SK-N-SH (cell line): ENCODE data around the gene SLC24A3. TPM values are rescaled to one million over a fixed set of nuclear protein-coding genes. Genes with fewer than 3 reads are reported as not detected.

Experiments
- CTCF ChIA-PET: fragments of 300-600, 350-600 bp; formaldehyde crosslinking; extraction: SDS; loops from one replicate; lab custom pipeline; 2021; lab: Yijun Ruan, JAX
- POLR2A ChIA-PET: fragments of 350-600 bp; sonication (Branson Sonifier 250); formaldehyde crosslinking; extraction: SDS; loops from one replicate; lab custom pipeline; 2020; ENCODE audit warnings: antibody characterized with exemption, inconsistent platforms; lab: Yijun Ruan, JAX
- DNase-seq: peaks from one replicate; pipeline ENCODE4 v3.0.0; 2012
- H2AFZ ChIP-seq: fragments of 200-600 bp; sonication (generic); 2 replicates; pipeline ENCODE4 v1.8.1; 2016; ENCODE audit warnings: antibody characterized with exemption, mild to moderate bottlenecking, low read depth
- H3F3A ChIP-seq: fragments of 200-600 bp; sonication (generic); replicated peaks from 2 replicates; pipeline ENCODE3; 2016; ENCODE audit warnings: antibody characterized with exemption, mild to moderate bottlenecking; ENCODE audit not compliant: insufficient read depth
- H3K27ac ChIP-seq, 2 experiments: fragments of 200-500 bp in 1 of 2; fragments of 200-600 bp in 1 of 2; sonication (Bioruptor generic) in 1 of 2; sonication (generic), shearing (Covaris generic) in 1 of 2; 2 replicates each; pipeline versions ENCODE4 v1.5.1 to v1.6.1; 2014 to 2016; ENCODE audit warnings: low read depth in 2 of 2, inconsistent platforms in 1 of 2, low read length in 1 of 2, mild to moderate bottlenecking in 1 of 2, mixed read lengths in 1 of 2
- H3K27me3 ChIP-seq: fragments of 200-600 bp; sonication (generic), shearing (Covaris generic); 2 replicates; pipeline ENCODE4 v1.6.1; 2016; ENCODE audit warnings: mixed run types; ENCODE audit not compliant: insufficient read depth
- H3K36me3 ChIP-seq, 2 experiments: fragments of 200-500 bp in 1 of 2; fragments of 200-600 bp in 1 of 2; sonication (Bioruptor generic) in 1 of 2; sonication (generic) in 1 of 2; replicated peaks in 1 of 2; 2 replicates each; pipeline versions ENCODE3 to v1.5.1; 2014 to 2016; ENCODE audit warnings: low read length in 1 of 2, mild to moderate bottlenecking in 1 of 2; ENCODE audit not compliant: insufficient read depth in 2 of 2, control insufficient read depth in 1 of 2
- H3K4me1 ChIP-seq, 2 experiments: fragments of 200-500 bp in 1 of 2; fragments of 200-600 bp in 1 of 2; sonication (Bioruptor generic) in 1 of 2; sonication (generic), shearing (Covaris generic) in 1 of 2; 2 replicates each; pipeline versions ENCODE4 v1.5.1 to v1.6.1; 2014 to 2016; ENCODE audit warnings: low read depth in 1 of 2, low read length in 1 of 2, mixed run types in 1 of 2; ENCODE audit not compliant: insufficient read depth in 2 of 2, control insufficient read depth in 1 of 2
- H3K4me2 ChIP-seq: fragments of 200-600 bp; sonication (generic), shearing (Covaris generic); 2 replicates; pipeline ENCODE4 v1.6.1; 2017; ENCODE audit warnings: mixed run types
- H3K4me3 ChIP-seq, 2 experiments: fragments of 200-500 bp in 1 of 2; fragments of 200-600 bp in 1 of 2; sonication (Bioruptor generic) in 1 of 2; sonication (generic), shearing (Covaris generic) in 1 of 2; 2 replicates each; pipeline versions ENCODE4 v1.5.1 to v1.8.1; 2014 to 2016; ENCODE audit warnings: low read depth in 2 of 2, inconsistent platforms in 1 of 2, low read length in 1 of 2, mild to moderate bottlenecking in 1 of 2, mixed read lengths in 1 of 2, moderate library complexity in 1 of 2
- H3K79me2 ChIP-seq: fragments of 200-600 bp; sonication (generic); 2 replicates; pipeline ENCODE4 v1.8.1; 2017; ENCODE audit warnings: mild to moderate bottlenecking; ENCODE audit not compliant: insufficient read depth
- H3K9ac ChIP-seq: fragments of 200-600 bp; sonication (generic); 2 replicates; pipeline ENCODE4 v1.6.1; 2017; ENCODE audit warnings: mixed run types
- H3K9me2 ChIP-seq: fragments of 200-600 bp; sonication (generic); 2 replicates; pipeline ENCODE4 v1.6.1; 2017; ENCODE audit warnings: mixed run types
- H3K9me3 ChIP-seq: fragments of 200-600 bp; sonication (generic); 2 replicates; pipeline ENCODE4 v1.6.1; 2017; ENCODE audit warnings: mixed run types, mild to moderate bottlenecking, moderate library complexity
- H4K20me1 ChIP-seq: fragments of 200-600 bp; sonication (generic); 2 replicates; pipeline ENCODE4 v1.6.1; 2017; ENCODE audit warnings: mild to moderate bottlenecking, mixed run types; ENCODE audit not compliant: insufficient read depth
- ELF1 ChIP-seq: IDR thresholded peaks from 2 replicates; pipeline ENCODE4 v1.4.0; 2012
- EP300 ChIP-seq, 2 experiments: IDR thresholded peaks; 2 replicates each; pipeline versions ENCODE4 v1.4.0 to v1.6.1; 2012; ENCODE audit warnings: borderline replicate concordance in 1 of 2, low read depth in 1 of 2, low read length in 1 of 2
- EZH2phosphoT487 ChIP-seq: fragments of 200-600 bp; sonication (generic); IDR thresholded peaks from 2 replicates; pipeline ENCODE4 v1.6.1; 2017; ENCODE audit warnings: low read depth, mixed run types, mild to moderate bottlenecking, antibody characterized with exemption, moderate library complexity, borderline replicate concordance
- FOSL2 ChIP-seq: IDR thresholded peaks from 2 replicates; pipeline ENCODE4 v1.4.0; 2012; ENCODE audit warnings: low read depth, mild to moderate bottlenecking, moderate library complexity, borderline replicate concordance
- GABPA ChIP-seq: IDR thresholded peaks from 2 replicates; pipeline ENCODE4 v1.4.0; 2012; ENCODE audit warnings: low read depth, mild to moderate bottlenecking
- JUND ChIP-seq: IDR thresholded peaks from 2 replicates; pipeline ENCODE4 v1.4.0; 2012
- MXI1 ChIP-seq: IDR thresholded peaks from 2 replicates; pipeline ENCODE4 v1.6.1; 2012; ENCODE audit warnings: mild to moderate bottlenecking, low read depth, low read length, improper control_type of control experiment
- PBX3 ChIP-seq: IDR thresholded peaks from 2 replicates; pipeline ENCODE4; 2012
- RAD21 ChIP-seq: IDR thresholded peaks from 2 replicates; pipeline ENCODE4 v1.6.1; 2012; ENCODE audit warnings: mild to moderate bottlenecking, low read length
- SIN3A ChIP-seq: IDR thresholded peaks from 2 replicates; pipeline ENCODE4 v1.6.1; 2012; ENCODE audit warnings: low read depth, mild to moderate bottlenecking, low read length, moderate library complexity, borderline replicate concordance
- SMC3 ChIP-seq: IDR thresholded peaks from 2 replicates; pipeline ENCODE4 v1.6.1; 2012; ENCODE audit warnings: low read depth, low read length, improper control_type of control experiment
- TAF1 ChIP-seq: IDR thresholded peaks from 2 replicates; pipeline ENCODE4 v1.6.1; 2012; ENCODE audit warnings: low read depth, mild to moderate bottlenecking, low read length, moderate library complexity, borderline replicate concordance
- TEAD4 ChIP-seq: IDR thresholded peaks from 2 replicates; pipeline ENCODE4 v1.4.0; 2012; ENCODE audit warnings: mild to moderate bottlenecking, borderline replicate concordance; ENCODE audit not compliant: insufficient read depth
- USF1 ChIP-seq: IDR thresholded peaks from 2 replicates; pipeline ENCODE4 v1.4.0; 2012; ENCODE audit warnings: low read depth, borderline replicate concordance
- YY1 ChIP-seq: IDR thresholded peaks from 2 replicates; pipeline ENCODE4 v1.4.0; 2012; ENCODE audit warnings: low read depth, mild to moderate bottlenecking
- WGBS: methylation state at CpG from one replicate; pipeline ENCODE4 v1.1.6; 2017; ENCODE audit warnings: low lambda C conversion rate; 5-methylcytosine and 5-hydroxymethylcytosine counted together
- polyA plus RNA-seq, 3 experiments: library from polyadenylated mRNA; depleted of rRNA; stranded (reverse); fragments of >200 nt; gene quantifications; 2 replicates each; pipeline ENCODE4 v1.2.3, GENCODE V29; 2012
- TF ChIP-seq, protein P1 (sequence below): IDR thresholded peaks from 2 replicates; pipeline ENCODE4 v1.4.0; 2012; ENCODE audit warnings: low read depth, borderline replicate concordance
- TF ChIP-seq, protein P2 (sequence below): fragments of 200-600 bp; sonication (generic); IDR thresholded peaks from 2 replicates; pipeline ENCODE4 v1.6.1; 2017; ENCODE audit warnings: antibody characterized with exemption, mild to moderate bottlenecking, moderate library complexity

The SLC24A3 gene
- polyA plus RNA-seq, 1 of the 3 experiments (the other 2 are of a cell fraction): not detected

DNA sequence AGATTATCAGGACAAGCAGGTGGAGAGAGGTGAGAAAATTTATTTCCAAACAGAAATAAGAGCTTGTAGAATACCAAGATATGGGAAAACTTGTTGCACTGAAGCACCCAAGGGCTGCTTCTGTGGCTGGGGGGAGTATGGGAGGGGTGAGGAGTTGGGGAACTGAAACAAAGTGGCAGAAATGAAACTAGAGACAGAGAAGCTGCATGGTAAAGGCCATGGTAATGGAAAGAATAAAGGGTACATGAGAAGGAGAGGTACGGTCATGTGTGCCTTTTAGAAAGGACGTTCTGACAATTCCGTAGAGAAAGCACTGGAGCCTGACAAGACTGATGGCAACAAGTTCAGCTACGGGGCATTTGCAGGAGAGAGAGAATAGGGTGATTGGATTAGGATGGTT is 494.0 kb downstream of the SLC24A3 start:
- no peak overlapping the region for H3K9ac ChIP-seq
- WGBS: 26% methylated on average over 4 of the region's 4 CpGs
- H3K36me3 ChIP-seq: no peaks in the 10 kb centered on the region
- no peak for DNase-seq
- no peak overlapping the region for H3K4me2 ChIP-seq
- no peak for TF ChIP-seq PBX3
- TF ChIP-seq GABPA: no peak
- TF ChIP-seq RAD21: no peak
- TF ChIP-seq TAF1: no peak
- TF ChIP-seq, protein P1, sequence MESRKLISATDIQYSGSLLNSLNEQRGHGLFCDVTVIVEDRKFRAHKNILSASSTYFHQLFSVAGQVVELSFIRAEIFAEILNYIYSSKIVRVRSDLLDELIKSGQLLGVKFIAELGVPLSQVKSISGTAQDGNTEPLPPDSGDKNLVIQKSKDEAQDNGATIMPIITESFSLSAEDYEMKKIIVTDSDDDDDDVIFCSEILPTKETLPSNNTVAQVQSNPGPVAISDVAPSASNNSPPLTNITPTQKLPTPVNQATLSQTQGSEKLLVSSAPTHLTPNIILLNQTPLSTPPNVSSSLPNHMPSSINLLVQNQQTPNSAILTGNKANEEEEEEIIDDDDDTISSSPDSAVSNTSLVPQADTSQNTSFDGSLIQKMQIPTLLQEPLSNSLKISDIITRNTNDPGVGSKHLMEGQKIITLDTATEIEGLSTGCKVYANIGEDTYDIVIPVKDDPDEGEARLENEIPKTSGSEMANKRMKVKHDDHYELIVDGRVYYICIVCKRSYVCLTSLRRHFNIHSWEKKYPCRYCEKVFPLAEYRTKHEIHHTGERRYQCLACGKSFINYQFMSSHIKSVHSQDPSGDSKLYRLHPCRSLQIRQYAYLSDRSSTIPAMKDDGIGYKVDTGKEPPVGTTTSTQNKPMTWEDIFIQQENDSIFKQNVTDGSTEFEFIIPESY: no peak
- no peak for TF ChIP-seq ELF1
- no peak for TF ChIP-seq MXI1
- TF ChIP-seq, protein P2, sequence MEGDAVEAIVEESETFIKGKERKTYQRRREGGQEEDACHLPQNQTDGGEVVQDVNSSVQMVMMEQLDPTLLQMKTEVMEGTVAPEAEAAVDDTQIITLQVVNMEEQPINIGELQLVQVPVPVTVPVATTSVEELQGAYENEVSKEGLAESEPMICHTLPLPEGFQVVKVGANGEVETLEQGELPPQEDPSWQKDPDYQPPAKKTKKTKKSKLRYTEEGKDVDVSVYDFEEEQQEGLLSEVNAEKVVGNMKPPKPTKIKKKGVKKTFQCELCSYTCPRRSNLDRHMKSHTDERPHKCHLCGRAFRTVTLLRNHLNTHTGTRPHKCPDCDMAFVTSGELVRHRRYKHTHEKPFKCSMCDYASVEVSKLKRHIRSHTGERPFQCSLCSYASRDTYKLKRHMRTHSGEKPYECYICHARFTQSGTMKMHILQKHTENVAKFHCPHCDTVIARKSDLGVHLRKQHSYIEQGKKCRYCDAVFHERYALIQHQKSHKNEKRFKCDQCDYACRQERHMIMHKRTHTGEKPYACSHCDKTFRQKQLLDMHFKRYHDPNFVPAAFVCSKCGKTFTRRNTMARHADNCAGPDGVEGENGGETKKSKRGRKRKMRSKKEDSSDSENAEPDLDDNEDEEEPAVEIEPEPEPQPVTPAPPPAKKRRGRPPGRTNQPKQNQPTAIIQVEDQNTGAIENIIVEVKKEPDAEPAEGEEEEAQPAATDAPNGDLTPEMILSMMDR: no peak
- no peaks in the 10 kb centered on the region for H3K79me2 ChIP-seq
- H3K27me3 ChIP-seq: peaks cover 31% of the 10 kb centered on the region
- ChIA-PET CTCF (interaction anchor here (0.8 to 2.4 kb wide), 4 partner anchors 14 to 288 kb away, joined by 3 to 12 read pairs (median 4); no protein-coding TSS in a partner anchor), POLR2A (no interaction called here)
- no peaks in the 10 kb centered on the region for H3K9me3 ChIP-seq
- no peak overlapping the region for H3K27ac ChIP-seq
- no peaks in the 10 kb centered on the region for H3F3A ChIP-seq
- no peak overlapping the region for H3K4me3 ChIP-seq
- H3K4me1 ChIP-seq: no peaks in the 10 kb centered on the region
- H4K20me1 ChIP-seq: no peaks in the 10 kb centered on the region
- no peaks in the 10 kb centered on the region for H3K9me2 ChIP-seq
- no peak overlapping the region for H2AFZ ChIP-seq

DNA sequence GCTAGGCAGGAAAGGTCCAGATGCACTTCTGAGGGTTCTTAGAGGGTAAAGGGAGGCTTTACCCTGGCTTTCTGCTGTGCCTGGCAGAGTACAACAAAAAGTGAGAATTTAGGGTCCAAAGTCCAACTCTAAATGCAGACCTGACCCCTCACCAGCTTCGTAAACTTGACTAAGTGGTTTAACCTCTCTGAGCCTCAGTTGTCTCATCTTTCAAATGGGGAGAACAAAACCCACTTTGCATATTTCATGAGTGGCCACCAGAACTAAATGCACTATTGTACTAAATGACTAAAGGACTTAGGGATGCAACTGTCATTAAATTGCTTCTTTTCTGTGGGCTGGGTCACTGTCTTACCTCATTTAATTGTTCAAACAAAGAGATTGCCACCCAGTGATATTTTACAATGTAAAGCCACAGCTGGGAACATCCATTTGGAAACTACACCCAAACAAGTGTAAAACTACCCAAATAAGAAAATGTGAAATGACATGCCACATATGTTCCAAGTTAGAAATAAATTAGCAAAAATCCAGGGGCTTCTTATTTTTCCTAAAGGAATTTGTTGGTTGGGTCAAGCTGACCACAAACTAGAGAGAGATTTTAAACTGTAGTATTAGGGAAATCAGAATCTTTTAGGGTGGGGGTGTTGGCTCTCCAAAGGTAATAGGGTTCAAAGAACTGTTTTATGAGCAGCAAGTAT is 497.3 kb downstream of the SLC24A3 start:
- Histone ChIP-seq H3K9ac (no peak overlapping the region), H3K27me3 (peaks cover 31% of the 10 kb centered on the region), H3K4me3 (no peak overlapping the region), H3K9me2 (no peaks in the 10 kb centered on the region), H3K79me2 (no peaks in the 10 kb centered on the region), H3K4me1 (no peaks in the 10 kb centered on the region), H3K9me3 (no peaks in the 10 kb centered on the region), H3F3A (no peaks in the 10 kb centered on the region), H3K36me3 (no peaks in the 10 kb centered on the region), H3K27ac (no peak overlapping the region), H2AFZ (no peak overlapping the region), H4K20me1 (no peaks in the 10 kb centered on the region), H3K4me2 (no peak overlapping the region)
- CTCF ChIA-PET: interaction anchor here (1.1 to 2.1 kb wide), 3 partner anchors 17 to 48 kb away, joined by 3 to 7 read pairs (median 5); no protein-coding TSS in a partner anchor
- no peak for DNase-seq
- 36% methylated on average over 1 of the region's 1 CpG for WGBS
- POLR2A ChIA-PET: no interaction called here
- TF ChIP-seq SMC3 (no peak), USF1 (no peak), TEAD4 (no peak), YY1 (no peak), SIN3A (no peak), EP300 (IDR thresholded peaks at IDR 0.05; ENCODE audit: borderline replicate concordance in 1 of 2, low read depth in 1 of 2, low read length in 1 of 2) (no peak), FOSL2 (no peak), JUND (no peak), EZH2phosphoT487 (no peak), GABPA (no peak)
- TF ChIP-seq, protein P2: no peak
